Stimulated activated CD8-positive, alpha-beta memory T cell treated with anti-CD3 and anti-CD28 coated beads, Interleukin-15, amount 100 ng/mL, for 1 hour (primary cell): ENCODE measurements around the gene WDR93.
"Not testable (repeated sequence)": the region's sequence is repeated elsewhere in the genome, so short reads cannot be mapped to it uniquely, and the experiment has no call there.

Source experiments
- DNase-seq: peaks from one replicate; pipeline ENCODE4 v3.0.0-alpha.2; 2020; ENCODE audit warnings: low read depth

Gene WDR93

DNA sequence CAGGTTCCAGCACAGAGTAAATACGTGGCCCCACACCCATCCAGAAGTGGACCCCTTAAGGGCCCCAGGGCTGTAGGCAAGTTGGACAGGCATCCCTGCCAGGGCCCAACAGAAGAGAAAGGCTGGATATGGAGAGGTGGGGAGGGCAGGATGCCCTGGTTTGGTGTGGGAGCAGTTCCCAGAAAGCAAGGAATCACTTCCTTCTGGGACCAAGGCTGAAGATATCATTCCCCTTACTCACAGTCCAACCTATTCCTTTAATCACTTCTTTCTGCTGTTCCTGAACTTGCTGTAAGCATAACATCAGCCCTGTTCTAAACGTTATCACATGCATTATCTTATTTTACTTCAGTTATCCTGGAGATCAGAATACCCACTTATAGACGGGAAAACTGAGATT is 79.4 kb downstream of the WDR93 start:
- DNase-seq = no peak

DNA sequence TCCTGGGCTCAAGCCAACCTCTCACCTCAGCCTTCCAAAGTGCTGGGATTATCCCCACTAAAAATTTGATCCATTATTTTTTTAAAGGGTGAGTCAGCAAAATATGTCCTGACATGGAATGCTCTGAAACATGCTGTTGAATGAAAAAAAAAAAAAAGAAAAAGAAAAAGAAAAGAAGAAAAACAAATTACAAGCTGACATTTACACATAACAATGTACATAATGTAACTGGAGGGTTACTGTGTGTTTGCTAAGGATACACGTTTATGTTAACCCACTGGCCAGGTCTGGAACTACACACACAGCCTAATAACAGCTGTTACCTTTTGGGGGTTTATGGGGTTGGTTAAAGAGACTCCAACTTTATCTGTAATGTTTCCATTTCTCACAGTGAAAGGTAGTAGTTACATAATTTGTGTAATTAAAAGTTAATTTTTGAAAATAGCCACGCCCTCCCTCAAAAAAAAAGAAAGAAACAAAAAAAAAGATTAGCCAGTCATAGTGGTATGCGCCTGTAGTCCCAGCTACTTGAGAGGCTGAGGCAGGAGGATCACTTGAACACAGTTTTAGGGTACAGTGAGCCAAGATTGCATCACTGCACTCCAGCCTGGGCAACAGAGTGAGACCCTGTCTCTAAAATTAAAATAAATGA is 82.4 kb downstream of the WDR93 start:
- DNase-seq = no peak

DNA sequence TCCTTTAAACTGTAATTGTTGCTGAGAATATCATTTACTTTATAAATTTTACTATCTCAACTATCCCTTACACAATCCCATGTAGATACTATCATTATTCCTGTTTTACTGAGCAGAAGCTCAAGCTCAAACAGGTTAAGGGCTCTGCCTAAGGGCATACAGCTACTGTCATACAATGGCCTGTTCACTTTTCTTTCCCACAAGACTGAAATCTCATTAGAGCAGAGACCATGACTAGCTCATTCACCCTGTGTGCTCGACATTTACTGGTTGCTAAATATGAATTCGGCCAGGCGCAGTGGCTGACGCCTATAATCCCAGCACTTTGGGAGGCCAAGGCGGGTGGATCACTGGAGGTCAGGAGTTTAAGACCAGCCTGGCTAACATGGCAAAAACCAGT is 83.9 kb downstream of the WDR93 start:
- DNase-seq = no peak

DNA sequence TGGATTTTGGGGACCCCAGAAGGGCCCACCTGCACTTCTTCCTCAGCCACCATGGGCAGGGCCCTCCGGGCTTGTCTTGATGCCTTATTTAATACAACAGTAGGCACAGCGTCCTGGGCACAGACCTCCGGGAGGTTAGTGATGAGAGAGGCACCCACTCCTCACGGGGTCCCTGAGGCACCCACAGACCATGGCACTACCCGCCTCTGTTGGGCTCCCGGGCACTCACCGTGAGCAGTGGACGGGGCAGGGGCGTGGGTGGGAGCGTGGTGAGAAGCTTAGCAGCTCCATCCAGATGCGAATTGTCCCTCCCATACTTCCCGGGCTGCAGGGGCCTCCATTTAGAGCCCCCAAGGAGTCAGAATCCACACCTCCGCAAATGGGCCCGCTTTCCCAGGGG is 85.2 kb downstream of the WDR93 start:
- DNase-seq = no peak

DNA sequence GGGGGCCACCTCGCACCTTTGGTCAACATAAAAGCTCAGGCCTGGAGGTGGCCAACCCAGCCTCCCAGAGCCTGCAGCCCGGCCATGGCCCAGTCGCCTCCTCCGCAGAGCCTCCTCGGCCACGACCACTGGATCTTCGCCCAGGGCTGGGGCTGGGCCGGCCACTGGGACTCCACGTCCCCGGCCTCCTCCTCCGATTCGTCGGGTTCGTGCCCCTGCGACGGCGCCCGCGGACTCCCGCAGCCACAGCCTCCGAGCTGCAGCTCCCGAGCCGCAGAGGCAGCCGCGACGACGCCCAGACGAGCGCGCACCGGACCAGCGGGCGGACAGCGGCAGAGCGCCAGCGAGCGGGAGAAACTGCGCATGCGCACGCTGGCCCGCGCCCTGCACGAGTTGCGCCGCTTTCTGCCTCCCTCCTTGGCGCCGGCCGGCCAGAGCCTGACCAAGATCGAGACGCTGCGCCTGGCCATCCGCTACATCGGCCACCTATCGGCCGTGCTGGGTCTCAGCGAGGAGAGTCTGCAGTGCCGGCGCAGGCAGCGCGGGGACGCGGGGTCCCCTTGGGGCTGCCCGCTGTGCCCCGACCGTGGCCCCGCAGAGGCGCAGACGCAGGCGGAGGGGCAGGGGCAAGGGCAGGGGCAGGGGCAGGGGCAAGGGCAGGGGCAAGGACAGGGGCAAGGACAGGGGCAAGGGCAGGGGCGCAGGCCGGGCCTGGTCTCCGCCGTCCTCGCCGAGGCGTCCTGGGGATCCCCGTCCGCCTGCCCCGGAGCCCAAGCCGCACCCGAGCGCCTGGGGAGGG is 85.9 kb downstream of the WDR93 start, which contains the start of gene MESP2:
TSS of gene MESP2 (plus strand) at position 59 of the 799 bp plus-strand sequence. CDS start at position 85, 26 bp downstream.
- DNase-seq = no peak

DNA sequence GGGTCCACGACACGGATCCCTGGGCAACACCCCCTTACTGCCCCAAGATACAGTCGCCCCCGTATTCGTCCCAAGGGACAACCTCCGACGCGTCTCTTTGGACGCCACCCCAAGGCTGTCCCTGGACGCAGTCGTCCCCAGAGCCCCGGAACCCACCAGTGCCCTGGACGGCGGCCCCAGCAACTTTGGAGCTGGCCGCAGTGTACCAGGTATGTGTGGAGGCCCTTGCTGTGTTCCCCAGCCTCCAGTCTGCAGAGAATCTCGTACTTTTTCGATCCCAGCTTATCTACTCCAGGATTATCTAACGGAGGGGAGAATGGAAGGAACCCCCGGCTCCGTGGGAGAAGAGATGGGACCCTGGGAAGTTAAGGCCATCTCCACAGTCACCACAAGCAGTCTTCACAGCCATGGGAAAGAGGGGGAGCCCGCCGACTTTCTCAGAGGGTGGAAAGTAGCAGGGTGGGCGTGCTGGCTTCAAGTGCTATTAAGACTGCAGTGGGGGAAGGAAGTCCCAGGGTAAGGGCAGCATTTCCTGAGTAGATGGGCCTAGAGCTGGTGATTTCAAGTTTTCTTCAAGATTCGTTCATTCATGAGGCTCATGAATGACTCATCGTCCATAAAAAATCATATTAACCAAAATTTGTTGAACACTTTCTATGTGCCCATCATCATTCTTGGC is 86.6 kb downstream of the WDR93 start:
- no peak for DNase-seq

DNA sequence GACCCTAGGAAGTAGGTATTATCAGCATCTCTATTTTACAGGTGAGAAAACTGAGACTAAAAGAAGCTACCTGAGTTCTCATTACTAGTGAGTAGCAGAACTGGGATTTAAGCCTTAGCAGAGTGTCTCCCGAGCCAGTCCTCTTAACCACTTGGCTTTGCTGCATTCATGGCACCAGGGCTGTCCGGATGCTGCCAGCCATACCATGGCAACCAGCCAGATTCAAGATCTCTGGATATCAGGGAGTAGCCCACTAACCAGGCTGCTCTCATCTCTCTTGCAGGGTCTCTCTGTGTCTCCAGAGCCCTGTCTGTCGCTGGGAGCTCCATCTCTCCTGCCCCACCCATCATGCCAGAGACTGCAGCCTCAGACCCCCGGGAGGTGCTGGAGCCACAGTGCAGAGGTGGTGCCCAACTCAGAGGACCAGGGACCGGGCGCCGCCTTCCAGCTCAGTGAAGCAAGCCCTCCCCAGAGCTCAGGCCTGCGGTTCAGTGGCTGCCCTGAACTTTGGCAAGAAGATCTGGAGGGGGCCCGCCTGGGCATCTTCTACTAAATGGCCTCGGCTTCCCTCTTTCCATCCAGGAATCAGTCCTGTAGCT is 87.3 kb downstream of the WDR93 start:
- DNase-seq = no peak

DNA sequence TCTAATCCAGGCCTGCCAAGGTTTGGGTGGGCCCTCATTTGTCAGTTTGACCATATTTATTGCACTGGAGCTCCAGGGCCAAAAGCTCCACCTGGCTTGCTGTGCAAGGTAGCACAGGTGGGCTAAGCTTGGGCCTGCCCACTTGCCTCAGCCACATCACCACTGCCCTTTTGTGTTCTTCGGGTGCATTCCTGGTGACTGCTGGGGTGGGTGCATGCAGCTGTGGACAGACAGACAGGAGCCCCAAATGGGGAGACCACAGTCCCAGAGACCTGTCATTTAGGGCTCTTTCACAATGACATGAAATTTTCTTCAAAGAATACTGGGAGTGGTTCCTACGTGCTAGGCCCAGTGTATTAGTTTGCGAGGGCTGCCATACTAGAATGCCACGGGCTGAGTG is 88.2 kb downstream of the WDR93 start:
- DNase-seq = no peak

DNA sequence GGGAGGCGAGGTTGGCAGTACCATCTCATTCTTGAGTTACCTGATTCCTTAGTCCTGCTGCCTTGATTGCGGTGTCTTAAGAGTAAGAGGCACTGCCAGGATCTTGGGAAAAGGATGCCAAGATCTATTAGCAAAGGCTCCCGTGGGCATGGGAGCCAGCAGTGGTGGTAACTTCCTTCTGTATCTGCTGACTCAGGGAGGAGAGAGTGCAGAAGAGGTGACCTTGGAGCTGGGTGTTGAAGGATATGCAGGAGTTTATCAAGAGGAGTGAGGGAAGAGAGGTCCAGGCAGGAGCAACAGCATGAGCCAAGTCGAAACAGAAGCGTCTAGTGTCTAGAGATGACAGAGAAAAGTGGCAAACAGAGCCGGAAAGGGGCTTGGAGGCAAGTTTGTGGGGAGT is 90.0 kb downstream of the WDR93 start:
- no peak for DNase-seq

DNA sequence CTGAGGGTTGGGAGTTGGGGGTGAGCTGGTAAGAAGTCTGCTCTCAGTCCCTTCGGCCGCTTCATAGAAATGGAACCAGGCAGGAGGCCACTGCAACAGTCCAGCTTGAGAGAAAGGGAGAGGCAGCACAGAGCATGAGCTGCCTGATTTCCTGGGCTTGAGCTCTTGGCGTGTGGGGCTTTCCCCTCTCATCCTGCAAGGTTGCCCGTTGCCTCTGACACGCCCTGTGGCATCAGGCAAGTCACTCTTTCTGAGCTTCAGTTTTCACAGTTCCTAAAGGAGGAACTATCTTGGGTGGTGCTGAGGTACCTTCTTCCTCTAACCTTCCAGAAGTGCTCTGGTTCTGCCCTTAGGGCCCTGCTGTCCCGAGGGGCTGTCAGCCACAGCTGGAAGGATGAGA is 90.4 kb downstream of the WDR93 start:
- DNase-seq = no peak

DNA sequence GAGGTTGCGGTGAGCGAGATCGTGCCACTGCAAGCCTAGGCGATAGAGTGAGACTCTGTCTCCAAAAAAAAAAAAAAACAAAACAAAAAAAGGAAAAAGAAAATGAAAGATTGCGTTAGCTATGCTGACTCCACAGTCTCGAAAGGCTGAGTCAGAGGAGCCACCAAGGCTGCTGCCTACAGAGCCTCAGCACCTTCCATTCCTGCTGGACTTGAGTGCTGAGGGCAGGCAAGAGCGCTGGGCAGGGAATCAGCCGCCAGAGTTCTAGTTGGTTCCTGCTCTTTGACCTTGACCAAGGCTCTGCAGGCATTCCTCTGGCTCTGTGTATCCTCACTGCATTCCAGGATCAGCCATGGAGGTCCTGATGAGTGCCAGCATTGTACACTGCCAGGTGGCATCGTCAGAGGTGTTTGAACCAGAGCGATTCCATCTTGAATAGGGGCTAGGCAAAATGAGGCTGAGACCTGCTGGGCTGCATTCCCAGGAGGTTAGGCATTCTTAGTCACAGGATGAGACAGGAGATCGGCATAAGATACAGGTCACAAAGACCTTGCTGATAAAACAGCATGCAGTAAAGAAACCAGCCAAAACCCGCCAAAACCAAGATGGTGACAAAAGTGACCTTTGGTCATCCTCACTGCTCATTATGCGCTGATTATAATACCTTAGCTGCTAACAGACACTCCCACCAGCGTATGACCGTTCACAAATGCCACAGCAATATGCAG is 91.4 kb downstream of the WDR93 start:
- no peak for DNase-seq

DNA sequence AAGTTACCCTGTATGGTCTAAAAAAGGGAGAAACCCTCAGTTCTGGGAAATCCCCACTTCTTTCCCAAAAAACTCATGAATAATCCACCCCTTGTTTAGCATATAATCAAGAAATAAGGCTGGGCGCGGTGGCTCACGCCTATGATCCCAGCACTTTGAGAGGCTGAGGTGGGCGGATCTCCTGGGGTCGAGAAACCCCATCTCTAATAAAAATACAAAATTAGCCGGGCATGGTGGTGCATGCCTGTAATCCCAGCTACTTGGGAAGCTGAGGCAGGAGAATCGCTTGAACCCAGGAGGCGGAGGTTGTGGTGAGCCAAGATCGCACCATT is 92.0 kb downstream of the WDR93 start:
- DNase-seq = not testable (repeated sequence)

DNA sequence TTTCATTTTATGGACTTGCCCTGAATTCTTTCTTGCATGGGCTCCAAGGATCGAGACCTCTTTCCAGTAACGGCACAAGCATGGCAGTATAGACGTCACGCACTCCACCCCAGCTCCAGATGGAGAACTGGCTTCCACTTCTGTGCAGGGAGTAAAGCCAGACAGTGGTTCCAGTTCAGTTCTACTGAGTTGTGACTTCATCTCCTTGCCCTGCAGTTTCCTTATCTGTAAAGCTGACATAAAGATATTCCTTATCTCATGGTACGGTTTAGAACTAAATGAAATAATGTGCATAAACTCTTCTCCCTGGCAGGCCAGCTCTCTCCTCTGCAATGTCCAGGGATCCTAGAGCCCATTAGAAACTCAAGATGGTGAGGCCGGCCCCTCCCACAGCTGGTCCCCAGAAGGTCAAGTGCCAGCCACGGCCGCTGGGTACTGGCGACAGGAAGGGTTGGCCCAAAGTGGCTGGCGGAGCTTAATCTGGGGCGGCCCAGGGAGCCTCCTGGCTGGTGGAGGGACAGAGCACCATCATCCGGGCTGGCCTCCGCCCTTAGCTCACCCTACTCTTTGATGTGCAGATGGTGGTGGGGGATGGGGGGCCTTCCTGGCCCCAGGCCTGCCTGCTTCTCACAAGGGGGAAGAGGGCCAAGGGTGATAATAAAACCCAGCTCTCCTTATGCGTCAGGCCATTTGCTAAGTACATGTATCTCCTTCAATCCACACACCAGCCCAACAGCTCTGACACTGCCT is 92.7 kb downstream of the WDR93 start:
- DNase-seq = no peak

DNA sequence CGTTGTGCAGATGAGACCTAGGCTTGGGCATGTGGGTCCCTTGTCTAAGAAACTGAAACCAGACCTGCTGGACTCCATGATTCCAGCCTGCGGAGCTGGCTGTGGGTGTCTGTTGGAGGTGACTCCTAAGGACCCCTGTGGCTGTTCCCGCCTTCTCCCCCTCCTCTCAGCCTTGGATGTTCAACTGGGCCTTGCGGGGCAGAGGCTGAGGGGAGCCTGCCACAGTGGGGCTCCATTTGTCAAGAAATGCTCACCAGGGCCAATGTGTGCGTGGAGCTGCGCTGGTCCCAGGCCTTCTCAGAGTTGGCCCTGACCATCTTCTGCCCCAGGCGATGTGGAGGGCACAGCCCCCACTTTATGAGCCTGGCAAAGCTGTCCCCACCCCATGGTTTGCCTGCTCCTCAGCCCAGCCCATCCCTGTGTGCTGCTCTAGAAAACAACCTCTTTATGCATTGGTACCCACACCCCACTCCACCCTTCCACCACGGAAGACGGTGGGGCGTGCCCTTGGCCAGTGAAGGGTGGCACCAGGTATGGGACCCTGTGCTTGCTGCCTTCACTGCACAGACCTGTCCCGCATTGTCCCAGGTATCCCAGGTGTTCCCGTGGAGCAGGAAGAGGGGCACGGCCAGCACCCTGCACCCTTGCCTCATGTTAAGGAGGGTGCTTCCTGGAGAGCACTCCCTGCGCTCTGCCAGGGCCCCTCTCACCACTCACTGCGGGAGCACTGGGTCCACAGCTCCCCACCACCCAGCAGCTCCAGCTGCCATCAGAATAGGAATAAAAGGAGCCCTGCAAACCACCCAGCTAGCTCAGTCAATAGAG is 93.5 kb downstream of the WDR93 start:
- no peak for DNase-seq

DNA sequence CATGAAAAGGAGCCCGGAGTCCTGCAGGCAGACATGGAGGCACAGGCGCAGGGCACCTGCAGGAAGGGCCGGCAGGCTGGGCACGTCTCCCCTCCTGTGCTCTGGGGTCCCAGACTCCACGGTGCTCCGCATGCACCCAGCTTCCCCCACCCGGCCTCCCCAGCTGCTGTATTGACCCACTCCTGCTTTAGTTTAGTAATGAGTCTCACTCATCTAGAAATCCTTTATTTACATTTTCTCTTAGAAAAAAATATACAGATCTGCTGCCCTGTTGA is 94.0 kb downstream of the WDR93 start:
- DNase-seq = no peak

DNA sequence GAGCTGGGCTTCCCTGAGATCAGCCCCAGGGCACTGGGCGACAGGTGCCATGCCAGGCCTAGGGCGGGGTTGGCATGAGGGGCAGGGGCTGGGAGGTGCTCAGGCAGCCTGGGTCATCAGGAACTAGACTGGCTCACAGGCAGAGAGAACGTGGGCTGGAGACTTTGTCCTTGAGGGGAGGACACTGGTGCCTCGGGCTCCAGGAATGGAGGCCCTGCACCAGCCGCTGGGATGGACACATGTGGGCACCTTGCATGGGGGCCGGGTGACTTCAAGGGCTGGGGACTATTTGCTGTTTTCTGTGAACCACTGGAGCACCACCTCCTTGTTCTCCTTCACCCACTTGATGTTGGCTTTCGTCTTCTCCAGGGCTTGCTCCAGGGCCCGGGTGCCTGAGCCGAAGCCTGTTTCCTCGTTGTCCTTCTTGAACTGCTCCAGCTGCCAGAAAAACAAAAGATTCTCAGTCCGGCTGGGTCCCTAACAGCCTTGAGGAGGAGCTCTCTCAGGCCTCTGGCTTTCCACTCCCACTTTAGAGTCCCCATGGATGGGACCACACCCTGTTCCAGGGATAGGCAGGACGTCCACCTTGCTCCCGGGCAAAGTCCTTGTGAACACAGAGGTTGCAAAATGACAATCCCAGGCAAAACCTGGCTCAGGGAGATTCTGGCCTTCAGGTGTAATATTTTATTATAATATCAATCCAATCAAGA is 94.6 kb downstream of the WDR93 start:
- DNase-seq = no peak

DNA sequence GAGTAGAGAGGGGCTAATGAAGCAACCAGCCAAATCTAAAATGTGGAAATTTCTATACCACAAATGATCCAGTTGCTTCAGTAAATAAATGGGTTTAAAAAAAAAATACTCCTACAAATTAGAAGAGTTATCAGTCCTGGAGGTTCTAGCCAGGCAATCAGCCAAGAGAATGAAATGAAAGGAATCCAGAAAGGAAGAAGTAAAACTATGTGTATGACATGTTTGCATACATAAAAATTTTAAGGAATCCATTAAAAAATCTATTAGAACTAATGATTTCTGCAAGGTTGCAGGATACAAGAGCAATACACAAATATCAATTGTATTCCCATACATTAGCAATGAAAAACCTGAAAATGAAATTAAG is 95.1 kb downstream of the WDR93 start:
- no peak for DNase-seq

DNA sequence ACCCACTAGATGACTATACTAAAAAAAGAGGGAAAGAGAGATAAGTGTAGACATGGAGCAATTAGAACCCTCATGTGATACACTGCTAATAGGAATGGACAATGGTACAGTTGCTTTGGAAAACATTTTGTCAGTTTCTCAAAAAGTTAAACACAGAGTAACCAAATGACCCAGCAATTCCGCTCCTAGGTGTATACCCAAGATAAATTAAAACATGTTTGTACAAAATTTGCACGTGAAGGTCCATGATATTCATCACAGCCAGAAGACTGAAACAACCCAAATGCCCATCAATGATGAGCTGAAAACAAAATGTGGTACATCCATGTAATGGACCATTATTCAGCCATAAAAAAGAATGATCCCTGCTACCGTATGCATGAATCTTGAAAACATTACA is 97.3 kb downstream of the WDR93 start:
- DNase-seq = no peak

DNA sequence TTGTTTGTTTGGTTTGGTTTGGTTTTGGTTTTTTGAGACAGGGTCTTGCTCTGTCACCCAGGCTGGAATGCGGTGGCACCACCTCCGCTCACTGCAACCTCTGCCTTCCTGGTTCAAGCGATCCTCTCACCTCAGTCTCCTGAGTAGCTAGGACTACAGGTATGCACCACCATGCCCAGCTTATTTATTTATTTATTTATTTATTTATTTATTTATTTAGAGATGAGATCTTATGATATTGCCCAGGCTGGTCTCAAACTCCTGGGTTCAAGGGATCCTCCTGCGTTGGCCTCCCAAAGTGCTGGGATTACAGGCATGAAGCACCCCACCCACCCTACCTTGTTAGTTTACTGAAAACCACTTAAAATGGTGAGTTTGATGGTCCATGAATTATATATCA is 98.0 kb downstream of the WDR93 start:
- DNase-seq = not testable (repeated sequence)

DNA sequence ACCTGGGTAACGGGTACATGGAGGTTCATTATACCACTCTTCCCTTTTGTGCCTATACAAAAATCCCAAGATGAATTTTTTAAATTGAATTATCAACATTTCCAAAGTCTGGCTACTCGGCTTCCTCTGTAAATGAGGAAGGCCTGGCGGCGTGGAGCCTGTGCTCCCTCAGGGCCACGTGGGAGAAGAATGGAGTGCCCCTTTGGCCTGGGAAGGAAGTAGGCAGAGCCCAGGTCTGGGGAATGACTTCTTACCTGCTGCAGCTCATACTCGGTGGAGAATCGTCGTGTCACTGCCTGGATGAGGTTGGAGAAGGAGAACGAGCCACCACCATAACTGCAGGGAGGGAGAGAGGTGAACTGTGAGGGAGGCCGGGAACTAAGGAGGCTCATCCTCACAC is 99.6 kb downstream of the WDR93 start:
- no peak for DNase-seq
